Brain pericyte (primary cell): Measurements from ENCODE around the gene ASB11.
A peak's percentile ranks its signal among the peaks of the same experiment; 100 is the strongest.
"Not testable (repeated sequence)": the region's sequence is repeated elsewhere in the genome, so short reads cannot be mapped to it uniquely, and the experiment has no call there.

Source experiments
- DNase-seq: peaks from one replicate; pipeline ENCODE4 v3.0.0-alpha.2; 2012; ENCODE audit warnings: low read depth, low spot score

Gene ASB11

DNA sequence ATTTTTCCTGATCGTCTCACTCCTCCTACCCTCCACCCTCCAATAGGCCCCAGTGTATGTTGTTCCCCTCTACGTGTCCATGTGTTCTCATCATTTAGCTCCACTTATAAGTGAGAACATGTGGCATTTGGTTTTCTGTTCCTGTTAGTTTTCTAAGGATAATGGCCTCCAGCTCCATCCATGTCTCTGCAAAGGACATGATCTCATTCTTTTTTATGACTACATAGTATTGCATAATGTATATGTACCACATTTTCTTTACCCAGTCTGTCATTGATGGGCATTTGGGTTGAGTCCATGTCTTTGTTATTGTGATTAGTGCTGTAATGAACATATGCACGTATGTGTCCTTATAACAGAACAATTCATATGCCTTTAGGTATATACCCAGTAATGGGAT is 9.5 kb downstream of the ASB11 start:
- DNase-seq, result not testable (repeated sequence)

DNA sequence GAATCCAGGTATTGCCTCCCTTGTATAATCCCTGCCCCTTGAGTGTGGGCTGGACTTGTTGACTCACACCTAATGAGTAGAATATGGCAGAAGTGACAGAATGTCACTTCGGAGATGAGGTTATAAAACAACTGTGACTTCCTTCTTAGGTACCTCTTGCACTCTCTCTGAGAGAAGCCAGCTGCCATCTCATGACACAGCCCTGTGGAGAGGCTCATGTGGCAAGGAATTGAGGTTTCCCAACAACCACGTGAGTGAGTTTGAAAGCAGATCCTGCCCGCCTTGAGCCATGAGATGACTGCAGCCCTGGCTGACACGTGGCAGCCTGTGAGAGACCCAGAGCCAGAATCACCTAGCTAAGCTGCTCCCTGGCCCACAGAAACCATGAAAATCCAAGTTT is 13.5 kb downstream of the ASB11 start:
- DNase-seq, result no peak

DNA sequence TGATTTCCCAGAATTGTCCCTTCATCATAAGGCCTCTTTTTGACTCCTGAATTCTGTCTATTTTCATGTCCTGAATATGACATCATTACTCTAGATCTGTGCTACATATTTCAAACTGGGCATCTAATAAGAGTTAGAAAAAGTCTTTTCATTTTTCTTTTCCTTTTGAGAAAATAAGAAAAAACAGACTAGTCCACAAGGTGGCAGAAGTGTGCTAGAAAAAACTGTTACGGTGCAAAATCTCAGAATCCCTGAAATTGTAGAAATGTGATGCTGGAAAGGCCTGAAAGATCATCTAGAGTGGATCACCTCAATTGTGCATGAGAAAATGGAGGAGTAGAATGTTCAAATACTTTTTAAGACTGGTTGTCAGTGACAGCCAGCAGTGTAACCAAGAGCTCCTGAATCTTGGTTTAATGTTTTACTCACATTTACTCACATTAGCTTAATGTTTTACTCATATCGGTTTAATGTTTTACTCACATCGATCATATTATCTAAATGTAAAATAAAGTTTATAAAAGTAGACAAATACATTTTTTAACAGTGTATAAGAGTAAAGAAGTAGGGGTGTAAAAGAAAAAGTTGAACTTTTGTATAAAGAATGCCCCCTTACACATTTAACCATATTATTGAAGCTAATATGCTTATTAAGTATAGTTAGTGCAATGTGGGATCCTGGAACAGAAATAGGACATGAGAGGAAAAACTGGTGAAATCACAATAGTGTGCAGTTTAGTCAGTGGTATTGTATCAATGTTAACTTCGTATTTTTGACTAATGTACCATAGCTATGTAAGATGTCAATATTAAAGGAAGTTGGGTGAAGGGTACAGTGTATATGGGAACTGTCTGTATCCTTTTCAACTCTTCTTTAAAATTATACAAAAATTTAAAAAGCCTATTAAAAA is 15.2 kb downstream of the ASB11 start:
- no peak for DNase-seq

DNA sequence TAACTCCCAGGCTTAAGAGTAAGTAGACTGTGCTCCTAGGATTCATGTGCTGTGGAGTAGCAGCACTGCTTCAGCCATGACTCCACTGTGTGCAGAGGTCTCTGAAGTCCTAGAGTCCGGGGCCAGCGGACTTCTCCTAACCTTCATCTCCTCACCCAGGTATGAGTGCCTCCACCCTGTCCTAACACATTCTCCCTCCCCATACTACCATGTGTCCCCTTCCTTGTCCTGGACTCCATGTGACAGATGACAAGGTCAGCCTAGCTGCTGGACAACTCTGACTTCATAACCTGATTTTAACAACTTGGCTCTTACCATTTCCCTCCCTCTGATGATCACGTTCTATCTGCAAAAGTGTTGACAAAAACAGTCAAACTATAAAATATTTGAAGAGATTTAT is 16.7 kb downstream of the ASB11 start:
- DNase-seq, result no peak

DNA sequence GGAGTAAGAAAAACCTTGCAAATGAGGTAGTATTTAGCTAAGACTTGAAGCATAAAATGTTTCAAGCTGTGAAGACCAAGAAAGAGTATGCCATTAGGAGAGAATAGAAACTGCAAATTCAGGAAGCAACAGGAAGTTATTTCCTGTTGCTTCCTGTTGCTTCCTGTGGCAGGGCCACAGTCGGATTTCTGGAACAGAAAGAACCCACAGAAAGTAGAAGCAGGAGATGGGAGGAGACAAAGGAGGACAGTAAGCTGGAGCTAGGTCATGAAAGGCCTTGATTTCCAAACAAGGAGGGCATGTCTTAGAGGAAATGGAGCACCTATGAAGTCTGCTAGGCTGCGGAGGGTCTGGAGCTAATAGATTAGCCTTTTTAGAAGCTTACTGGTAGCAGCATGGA is 17.2 kb downstream of the ASB11 start:
- DNase-seq, result no peak

DNA sequence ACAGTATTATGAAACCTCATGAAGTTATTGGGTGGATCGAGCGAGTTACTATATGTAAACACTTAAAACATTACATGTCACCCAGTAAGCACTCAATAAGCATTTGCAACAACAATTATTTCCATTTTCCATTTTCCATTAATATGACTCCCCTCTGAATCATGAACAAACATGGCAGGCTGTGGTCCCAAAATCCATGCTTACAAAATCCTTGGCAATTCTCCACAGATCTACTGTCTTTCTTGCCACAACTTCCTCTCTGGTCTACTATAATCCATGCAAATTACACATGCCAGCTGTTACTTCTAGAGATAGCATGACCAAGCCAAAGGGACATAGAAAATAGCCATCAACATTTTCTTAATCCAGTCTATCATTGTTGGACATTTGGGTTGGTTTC is 22.0 kb downstream of the ASB11 start:
- no peak for DNase-seq

DNA sequence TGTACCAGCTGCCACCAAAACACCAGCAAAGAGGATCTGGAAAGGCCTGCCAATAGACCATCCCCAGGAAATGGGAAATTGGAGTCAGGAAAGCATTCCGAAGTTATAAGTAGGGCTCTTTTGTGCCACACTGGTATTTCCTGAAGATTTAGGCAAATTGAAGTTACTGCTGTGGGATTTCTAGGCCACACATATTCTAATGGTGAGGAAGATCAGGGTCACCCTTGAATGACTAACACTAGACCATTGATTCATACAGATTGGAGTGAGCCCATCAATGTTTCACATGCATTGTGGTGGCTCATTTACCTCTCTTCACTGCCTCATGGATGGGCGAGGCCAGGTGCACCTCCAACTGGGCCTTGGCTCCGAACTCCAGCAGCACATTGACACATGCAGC is 22.6 kb downstream of the ASB11 start:
- no peak for DNase-seq

DNA sequence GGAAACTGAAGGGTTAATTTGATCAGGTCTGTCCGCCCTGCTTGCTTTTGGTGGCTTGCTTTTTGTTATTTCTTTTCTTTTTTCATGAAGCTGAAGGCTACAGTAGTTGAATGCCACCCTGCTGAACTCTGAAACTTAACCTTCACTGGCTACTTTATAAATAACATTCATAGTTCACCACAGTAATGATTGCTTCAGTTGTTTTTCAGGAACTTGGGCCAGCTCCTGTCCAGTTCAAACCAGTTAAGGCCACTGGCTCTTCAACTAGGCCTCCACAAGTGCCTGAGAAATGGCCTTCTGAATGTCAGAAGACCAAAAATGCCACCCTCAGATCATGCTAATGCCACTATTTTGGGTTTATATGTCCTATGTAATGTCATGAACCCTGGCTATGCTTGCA is 37.8 kb downstream of the ASB11 start:
- no peak for DNase-seq

DNA sequence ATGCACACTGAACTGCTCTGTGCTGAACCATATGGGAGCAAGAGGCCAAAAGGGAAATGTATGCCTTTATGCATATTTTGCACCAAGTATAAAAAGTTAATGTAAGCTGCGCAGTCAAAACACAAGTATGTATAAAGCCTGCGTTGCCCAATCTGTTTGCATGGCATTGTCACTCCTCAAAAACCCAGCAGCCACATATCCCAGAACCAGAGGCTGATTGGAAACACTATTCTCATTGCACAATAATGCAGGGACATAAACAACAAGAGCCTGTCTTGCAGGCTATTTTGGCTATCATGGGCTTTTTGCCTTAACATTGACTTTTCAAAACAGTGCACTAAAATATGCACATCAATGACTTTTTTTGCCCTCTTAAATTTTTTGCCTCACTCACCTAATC is 40.5 kb downstream of the ASB11 start:
- no peak for DNase-seq

DNA sequence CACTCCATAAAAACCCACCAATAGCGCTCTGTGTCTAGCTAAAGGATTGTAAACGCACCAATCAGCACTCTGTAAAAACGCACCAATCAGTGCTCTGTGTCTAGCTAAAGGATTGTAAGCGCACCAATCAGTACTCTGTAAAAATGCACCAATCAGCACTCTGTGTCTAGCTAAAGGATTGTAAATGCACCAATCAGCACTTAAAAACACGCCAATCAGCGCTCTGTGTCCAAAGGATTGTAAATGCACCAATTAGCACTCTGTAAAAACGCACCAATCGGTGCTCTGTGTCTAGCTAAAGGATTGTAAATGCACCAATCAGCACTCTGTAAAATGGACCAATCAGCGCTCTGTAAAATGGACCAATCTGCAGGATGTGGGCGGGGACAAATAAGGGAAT is 42.2 kb downstream of the ASB11 start:
- DNase-seq, result not testable (repeated sequence)

DNA sequence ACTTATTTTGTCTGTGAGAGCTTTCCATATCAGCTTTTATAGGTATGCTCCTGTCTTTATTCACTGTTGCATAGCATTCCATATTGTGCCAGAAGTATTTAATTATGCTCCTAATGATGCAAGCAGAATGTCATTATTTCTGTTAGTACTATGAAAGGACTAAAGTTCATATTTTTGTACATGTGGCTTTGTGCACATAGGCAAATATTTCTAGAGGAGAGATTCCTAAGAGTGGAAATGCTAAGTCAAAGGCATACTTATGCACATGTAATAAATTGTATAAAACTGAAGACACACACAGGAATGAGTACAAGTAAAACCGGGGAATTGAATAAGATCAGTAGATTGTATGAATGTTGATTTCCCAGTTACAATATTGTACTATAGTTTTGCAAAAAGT is 43.7 kb downstream of the ASB11 start:
- DNase-seq, result no peak

DNA sequence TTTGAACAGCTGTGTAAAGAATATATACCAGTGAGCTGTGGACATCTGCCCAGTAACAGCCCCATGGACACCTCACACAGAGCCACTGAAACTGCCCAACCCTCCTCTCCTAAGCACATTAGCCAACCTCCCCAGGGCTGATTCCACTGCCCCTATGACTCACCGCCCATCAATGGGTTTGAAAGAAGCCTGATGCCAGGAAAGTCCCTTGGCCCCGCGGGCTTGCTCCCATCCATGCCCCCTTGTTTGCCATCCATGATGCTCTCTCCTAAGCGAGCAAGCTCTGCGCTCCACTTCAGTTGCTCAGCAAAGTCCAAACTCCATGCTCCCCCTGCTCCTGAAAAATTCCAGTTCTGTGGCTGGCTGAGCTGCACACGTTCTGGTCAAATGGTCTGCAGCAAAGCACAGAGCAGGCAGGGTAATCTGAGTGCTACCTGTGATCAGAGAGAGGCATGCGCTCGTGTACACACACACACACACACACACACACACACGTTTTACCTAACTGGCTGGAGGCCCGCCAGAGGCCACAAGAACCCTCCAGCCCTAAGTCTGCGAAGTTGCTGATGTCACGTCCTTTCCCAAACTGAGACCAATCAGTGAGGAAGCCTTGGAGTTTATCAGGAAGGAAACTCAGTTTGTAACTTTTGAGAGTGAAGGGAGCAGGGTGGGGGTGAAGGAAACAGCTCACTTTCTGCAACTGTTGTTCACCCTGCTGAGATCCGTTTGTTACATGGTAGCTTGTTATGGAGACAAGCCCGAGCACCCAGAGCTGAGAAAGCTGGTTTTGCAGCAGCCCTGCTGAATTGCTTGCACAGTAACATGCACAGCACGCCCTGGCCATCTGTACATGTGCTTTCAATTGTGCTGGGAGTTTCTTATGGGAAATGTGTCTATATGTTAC is 45.6 kb downstream of the ASB11 start, which contains the start of gene ASB9:
ASB9 (minus strand) TSS at position 466 of the 904 bp plus-strand sequence; CDS start at position 257, 209 bp downstream.
- DNase-seq, result peak; percentile 1

DNA sequence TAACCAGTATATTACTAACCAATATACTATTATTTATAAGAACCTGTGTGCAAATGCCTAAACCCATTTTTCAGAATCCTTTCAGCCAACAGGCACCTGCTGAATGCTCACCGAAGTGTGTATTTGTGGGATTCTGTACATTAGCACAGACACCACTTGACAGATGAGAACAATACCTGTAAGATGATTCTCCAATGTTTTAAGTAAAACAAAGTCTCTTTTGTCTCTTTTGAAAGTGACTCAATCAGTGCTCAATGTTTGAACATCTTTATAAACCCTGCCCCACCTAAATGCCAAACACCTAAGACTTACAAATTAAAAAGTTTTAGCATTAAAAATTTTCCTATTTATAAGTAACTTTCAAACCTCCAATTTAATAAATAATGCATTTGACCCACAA is 46.3 kb downstream of the ASB11 start:
- DNase-seq, result no peak

DNA sequence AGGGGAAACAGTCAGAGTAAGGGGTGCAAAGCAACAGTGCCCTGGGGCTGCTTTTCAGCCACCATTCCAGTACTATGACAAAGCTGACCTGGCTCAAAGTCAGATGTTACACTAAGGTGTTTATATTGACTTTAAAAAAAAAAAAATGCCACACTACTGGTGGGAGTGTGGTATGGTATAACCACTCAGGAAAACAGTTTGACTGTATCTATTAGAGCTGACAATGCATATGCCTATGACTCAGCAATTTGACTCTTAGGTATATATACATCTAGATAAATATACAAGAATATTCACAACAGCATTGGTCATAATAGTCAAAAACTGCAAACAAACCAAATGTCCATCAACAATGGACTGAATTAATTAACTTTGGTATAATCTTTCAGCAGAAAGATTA is 60.6 kb downstream of the ASB11 start:
- DNase-seq, result no peak

DNA sequence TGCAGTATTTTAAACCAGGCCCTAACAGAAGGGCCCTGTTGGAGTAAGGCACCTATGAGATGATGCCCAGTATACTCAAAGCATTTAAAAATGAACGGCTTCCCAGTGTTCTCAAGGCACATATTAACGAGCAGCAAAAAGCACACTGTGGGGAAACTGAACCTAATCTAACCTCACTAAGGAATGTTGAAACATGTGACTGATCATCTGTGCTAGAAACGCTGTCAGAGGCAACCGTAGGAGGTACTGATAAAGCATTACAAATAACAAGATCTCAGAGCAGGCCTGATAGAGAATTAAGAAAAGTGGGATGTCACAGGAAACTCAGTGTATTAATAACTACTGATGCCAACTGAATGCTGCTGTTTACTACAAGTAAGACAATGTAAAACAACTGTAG is 69.5 kb downstream of the ASB11 start:
- DNase-seq, result no peak

DNA sequence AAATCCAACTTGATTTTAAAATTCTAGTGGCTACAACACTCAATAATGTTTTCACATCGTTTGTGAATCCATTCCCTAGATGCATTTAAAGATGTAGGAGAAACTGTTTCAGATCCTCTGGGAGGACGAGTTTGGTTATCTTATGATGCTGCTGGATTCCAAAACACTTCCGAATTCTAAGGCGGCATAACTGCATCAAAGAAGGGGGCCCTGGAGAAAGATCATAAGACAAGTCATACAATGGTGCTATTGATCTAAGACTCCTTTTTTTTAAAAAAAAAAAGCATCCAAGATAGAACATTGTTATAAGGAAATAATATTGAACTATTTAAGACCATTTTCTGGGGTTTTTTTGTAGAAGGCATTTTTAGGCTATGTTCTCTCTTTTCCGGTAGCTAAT is 71.0 kb downstream of the ASB11 start:
- DNase-seq, result no peak

DNA sequence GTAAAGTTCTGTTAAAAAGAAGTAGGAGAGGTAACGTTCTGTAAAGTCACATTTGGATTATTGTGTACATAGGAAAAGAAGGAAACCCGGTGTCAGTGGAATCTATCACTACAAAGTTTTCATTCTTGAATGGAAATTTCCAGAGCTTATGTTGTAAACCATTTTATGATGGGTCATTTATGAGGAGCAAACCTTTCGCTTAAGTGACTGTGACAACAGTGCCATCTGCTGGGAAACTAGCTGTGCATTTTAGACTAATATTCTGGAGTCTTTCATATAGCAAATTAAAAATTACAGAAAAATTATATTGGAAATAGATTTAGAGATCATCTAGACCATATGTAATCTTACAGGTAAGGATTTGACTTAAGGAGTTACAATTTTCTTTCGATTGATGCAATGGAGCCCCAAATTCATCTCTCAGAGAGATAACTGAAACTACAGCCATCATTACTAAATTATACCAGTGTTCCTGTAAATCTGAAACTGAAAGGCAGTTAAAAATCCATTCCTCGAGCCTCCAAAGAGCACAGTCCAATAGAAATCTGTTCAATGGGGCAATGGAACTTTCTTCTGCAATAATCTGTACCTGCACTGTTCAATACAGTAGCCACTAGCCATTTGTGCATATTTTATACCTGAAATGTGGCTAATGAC is 72.4 kb downstream of the ASB11 start:
- DNase-seq, result no peak

DNA sequence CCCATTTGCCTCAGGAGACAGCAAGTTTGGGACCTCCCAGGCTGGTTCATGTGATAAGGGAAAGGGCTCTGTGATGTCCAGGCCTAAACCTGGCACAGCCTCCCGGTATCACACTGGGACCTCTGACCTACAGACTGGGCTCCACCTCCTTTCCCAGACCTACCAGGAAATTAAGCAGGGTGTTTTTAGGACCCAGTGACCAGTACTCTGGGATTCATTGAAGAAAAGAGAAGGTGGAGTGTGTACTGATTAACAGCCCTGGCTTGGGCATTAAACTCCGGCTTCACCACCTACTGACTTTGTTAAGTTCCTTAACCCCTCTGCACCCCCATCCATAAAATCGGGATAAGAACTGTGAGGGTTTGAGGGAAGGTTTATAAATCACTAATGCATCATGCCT is 74.1 kb downstream of the ASB11 start:
- DNase-seq, result no peak

DNA sequence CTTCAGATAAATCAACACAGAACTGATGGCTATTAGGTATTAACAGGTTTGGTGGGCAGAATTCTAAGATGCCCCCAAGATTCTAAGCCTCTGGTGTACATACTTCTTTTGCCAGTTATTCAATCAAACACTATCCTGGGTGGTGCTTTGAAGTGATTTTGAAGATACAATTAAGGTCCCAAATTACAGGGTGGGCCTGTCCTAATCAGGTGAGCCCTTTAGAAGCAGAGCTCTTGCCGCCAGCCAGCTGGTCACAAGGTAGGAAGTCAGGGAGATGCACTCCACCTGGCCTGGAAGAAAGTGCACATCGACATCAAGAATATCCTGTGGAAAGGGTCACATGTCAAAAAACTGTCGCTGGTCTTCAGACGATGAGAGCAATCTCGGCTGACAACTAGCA is 75.0 kb downstream of the ASB11 start:
- DNase-seq, result no peak

DNA sequence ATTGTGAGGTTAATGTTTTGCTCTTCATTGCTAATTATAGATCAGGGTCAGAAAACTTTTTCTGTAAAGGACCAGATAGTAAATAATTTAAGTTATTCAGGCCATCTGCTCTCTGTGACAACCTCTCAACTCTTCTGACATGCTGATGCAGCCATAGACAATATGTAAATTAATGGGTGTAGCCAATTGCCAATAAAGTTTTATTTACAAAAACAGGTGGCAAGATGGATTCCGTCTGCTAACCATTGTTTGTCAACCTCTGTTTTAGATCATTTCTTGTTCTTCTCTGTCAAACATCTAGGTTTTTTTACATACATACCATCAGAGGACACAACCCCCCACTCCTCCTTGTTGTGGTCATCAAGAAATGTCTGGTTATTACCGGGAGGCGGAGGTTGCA is 79.3 kb downstream of the ASB11 start:
- DNase-seq, result no peak

DNA sequence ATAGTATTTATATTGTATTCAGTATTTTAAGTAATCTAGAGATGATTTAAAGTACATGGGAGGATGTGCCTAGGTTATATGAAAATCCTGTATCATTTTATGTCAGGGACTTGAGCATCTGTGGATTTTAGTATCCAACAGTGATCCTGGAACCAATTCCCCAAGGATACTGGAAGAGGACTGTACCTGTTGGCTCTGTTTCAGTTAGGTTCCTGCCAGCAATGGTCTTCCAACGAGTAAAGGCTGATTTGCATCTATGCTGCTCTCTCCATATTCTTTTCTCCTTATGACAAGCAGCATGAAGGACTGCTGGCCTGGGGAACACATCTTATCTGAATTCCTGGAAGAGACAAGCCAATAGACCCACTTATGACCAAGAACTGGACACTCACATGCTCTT is 80.4 kb downstream of the ASB11 start:
- DNase-seq, result no peak

DNA sequence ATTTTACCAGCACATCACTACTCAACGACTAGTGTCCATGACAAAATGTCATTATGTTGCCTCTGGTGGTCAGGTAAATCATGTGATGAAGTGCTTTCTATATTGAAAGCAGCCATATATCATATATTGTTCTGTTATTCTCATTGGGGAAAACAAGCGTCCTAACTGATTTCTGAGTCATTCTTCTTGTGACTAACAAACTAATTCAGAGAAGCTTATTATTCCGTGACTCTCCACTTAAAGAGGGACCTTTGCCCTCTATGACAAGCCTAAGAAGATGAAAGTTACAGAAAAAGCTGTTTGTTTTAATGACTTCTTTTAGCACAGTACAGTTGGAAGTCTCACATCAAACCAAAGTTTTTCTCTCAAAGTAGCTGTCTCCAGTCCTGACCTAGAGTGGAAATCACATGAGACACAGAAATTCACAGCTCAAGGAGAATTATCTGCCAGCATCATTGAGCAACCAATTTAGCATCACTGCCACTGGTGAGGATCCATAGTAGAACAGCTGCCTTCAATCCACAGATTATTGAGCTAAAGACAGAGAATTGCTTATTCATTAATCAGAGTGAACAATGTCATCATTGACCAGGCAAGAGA is 81.9 kb downstream of the ASB11 start:
- no peak for DNase-seq
